AML-193 (cell line): ENCODE measurements around the gene ACAP2.

Experiments used
- DNase-seq, 2 experiments: peaks; one replicate each; lab custom pipeline; 2025; lab: John Stamatoyannopoulos, UW

ACAP2 gene

GRCh38 chr3:195285372-195285771 is 157.4 kb downstream of the ACAP2 start:
- DNase-seq = no peak

GRCh38 chr3:195284842-195285241 is 158.0 kb downstream of the ACAP2 start:
- DNase-seq = no peak

GRCh38 chr3:195282961-195283360 is 159.9 kb downstream of the ACAP2 start:
- DNase-seq = no peak

GRCh38 chr3:195274259-195274966 is 168.4 kb downstream of the ACAP2 start:
- DNase-seq = no peak

- peak; percentile 85 to 88 for DNase-seq
Measured at GRCh38 chr3:195271410-195272243, 171.2 kb downstream of the ACAP2 start.

- peak; percentile 79 to 84 for DNase-seq
Measured at GRCh38 chr3:195270817-195271409, 171.9 kb downstream of the ACAP2 start, which contains the start of gene XXYLT1. XXYLT1 (minus strand) TSS chr3:195271159; CDS start chr3:195271058, 101 bp downstream.

- peak; percentile 41 to 57 for DNase-seq
Measured at GRCh38 chr3:195270079-195270816, 172.6 kb downstream of the ACAP2 start.

- peak; percentile 41 to 53 for DNase-seq
Measured at GRCh38 chr3:195269375-195270078, 173.3 kb downstream of the ACAP2 start.

- no peak for DNase-seq
Measured at GRCh38 chr3:195268576-195269309, 174.1 kb downstream of the ACAP2 start.

- DNase-seq = no peak
Measured at GRCh38 chr3:195267096-195267495, 175.7 kb downstream of the ACAP2 start.

- no peak for DNase-seq
Measured at GRCh38 chr3:195266428-195266827, 176.4 kb downstream of the ACAP2 start.

GRCh38 chr3:195265363-195265976 is 177.3 kb downstream of the ACAP2 start:
- no peak for DNase-seq

- no peak for DNase-seq
Measured at GRCh38 chr3:195263925-195264600, 178.8 kb downstream of the ACAP2 start.

- peak; percentile 29 to 57 for DNase-seq
Measured at GRCh38 chr3:195263193-195263924, 179.5 kb downstream of the ACAP2 start.

- no peak for DNase-seq
Measured at GRCh38 chr3:195261925-195262324, 180.9 kb downstream of the ACAP2 start.

- DNase-seq = peak; percentile 77 to 78
Measured at GRCh38 chr3:195260280-195260905, 182.4 kb downstream of the ACAP2 start.

- peak; percentile 97 to 98 for DNase-seq
Measured at GRCh38 chr3:195259475-195260279, 183.1 kb downstream of the ACAP2 start.

- DNase-seq = peak in 1 of 2 experiments; percentile 27
Measured at GRCh38 chr3:195259154-195259474, 183.7 kb downstream of the ACAP2 start.
